ENCODE measurements around the gene KCNN2. TPM values are rescaled to one million over a fixed set of nuclear protein-coding genes. Genes with fewer than 3 reads are reported as not detected.

Gene KCNN2
- total and polyA plus RNA-seq, 10 of the 15 experiments (the other 5 are each of a cell fraction or from before 2014, with no cell fraction given), result 0.21 to 3.6 (median 0.79) TPM

- TF ChIP-seq, protein P1, sequence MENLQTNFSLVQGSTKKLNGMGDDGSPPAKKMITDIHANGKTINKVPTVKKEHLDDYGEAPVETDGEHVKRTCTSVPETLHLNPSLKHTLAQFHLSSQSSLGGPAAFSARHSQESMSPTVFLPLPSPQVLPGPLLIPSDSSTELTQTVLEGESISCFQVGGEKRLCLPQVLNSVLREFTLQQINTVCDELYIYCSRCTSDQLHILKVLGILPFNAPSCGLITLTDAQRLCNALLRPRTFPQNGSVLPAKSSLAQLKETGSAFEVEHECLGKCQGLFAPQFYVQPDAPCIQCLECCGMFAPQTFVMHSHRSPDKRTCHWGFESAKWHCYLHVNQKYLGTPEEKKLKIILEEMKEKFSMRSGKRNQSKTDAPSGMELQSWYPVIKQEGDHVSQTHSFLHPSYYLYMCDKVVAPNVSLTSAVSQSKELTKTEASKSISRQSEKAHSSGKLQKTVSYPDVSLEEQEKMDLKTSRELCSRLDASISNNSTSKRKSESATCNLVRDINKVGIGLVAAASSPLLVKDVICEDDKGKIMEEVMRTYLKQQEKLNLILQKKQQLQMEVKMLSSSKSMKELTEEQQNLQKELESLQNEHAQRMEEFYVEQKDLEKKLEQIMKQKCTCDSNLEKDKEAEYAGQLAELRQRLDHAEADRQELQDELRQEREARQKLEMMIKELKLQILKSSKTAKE (IDR thresholded peaks at IDR 0.05; ENCODE audit: low read depth, poor library complexity, severe bottlenecking), result no peak
- no peak for TF ChIP-seq ZSCAN29 (IDR thresholded peaks at IDR 0.05)
Measured at GRCh38 chr5:114467171-114467570, 105.3 kb downstream of the KCNN2 start (continued).

DNA sequence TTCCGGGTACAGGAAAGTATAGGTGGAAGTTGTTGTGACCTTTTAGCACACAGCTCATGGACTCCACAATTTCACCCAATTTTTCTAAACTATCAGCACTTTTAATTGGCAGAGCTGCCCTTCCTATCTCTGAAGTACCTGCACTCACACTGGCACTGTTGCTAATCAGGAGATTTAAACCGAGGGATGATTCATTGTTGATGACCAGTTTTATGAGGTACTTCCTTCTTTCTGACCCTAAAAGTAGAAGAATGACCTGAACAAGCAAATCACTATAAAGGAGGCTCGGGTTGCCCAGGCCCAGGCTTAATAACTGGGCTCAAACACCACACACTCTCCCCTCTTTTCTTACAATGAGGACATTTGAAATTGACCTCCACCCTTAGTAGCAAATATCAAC, 105.9 kb downstream of the KCNN2 start:
- H3K9me3 ChIP-seq (replicated peaks; ENCODE audit: control insufficient read depth, insufficient read depth, low read length), result no peaks in the 10 kb centered on the region
- H3K27ac ChIP-seq (ENCODE audit: control insufficient read depth, insufficient read depth), result no peak overlapping the region
- DNase-seq (ENCODE audit: low read depth, low spot score) (no peak), FAIRE-seq (no peak), ATAC-seq (peak; percentile 52)
- H3K79me2 ChIP-seq (ENCODE audit: control insufficient read depth, insufficient read depth, low read length), result no peaks in the 10 kb centered on the region
- no peaks in the 10 kb centered on the region for H3K27me3 ChIP-seq (replicated peaks in 1 of 2; ENCODE audit: control insufficient read depth in 2 of 2, insufficient read depth in 2 of 2, low read length in 1 of 2)
- SMC1A ChIA-PET (ENCODE audit: uncharacterized antibody, unreplicated experiment), result interaction anchor here (1.2 to 2.0 kb wide), 3 partner anchors 13 to 18 kb away, joined by 5 to 9 read pairs (median 6); no protein-coding TSS in a partner anchor
- H3K36me3 ChIP-seq (ENCODE audit: control insufficient read depth in 2 of 2, insufficient read depth in 2 of 2, low read length in 1 of 2), result no peaks in the 10 kb centered on the region
- H3K9ac ChIP-seq (ENCODE audit: control insufficient read depth, insufficient read depth, low read length), result no peak overlapping the region
- WGBS (ENCODE audit: insufficient coverage, insufficient replicate concordance, low lambda C conversion rate, missing lambda C conversion rate), result 33% methylated on average over 3 of the region's 3 CpGs
- POLR2A ChIA-PET, result no interaction called here
- no peaks in the 10 kb centered on the region for H3K4me1 ChIP-seq (ENCODE audit: control insufficient read depth, insufficient read depth, low read length)
- CTCF ChIA-PET, result interaction anchor here (0.7 to 4.5 kb wide), 3 partner anchors 17 to 597 kb away, joined by 3 to 27 read pairs (median 12); no protein-coding TSS in a partner anchor
- H4K20me1 ChIP-seq (ENCODE audit: control insufficient read depth, insufficient read depth), result no peaks in the 10 kb centered on the region
- no peak for TF ChIP-seq NR2C1 (IDR thresholded peaks at IDR 0.05)
- TF ChIP-seq, protein P2, sequence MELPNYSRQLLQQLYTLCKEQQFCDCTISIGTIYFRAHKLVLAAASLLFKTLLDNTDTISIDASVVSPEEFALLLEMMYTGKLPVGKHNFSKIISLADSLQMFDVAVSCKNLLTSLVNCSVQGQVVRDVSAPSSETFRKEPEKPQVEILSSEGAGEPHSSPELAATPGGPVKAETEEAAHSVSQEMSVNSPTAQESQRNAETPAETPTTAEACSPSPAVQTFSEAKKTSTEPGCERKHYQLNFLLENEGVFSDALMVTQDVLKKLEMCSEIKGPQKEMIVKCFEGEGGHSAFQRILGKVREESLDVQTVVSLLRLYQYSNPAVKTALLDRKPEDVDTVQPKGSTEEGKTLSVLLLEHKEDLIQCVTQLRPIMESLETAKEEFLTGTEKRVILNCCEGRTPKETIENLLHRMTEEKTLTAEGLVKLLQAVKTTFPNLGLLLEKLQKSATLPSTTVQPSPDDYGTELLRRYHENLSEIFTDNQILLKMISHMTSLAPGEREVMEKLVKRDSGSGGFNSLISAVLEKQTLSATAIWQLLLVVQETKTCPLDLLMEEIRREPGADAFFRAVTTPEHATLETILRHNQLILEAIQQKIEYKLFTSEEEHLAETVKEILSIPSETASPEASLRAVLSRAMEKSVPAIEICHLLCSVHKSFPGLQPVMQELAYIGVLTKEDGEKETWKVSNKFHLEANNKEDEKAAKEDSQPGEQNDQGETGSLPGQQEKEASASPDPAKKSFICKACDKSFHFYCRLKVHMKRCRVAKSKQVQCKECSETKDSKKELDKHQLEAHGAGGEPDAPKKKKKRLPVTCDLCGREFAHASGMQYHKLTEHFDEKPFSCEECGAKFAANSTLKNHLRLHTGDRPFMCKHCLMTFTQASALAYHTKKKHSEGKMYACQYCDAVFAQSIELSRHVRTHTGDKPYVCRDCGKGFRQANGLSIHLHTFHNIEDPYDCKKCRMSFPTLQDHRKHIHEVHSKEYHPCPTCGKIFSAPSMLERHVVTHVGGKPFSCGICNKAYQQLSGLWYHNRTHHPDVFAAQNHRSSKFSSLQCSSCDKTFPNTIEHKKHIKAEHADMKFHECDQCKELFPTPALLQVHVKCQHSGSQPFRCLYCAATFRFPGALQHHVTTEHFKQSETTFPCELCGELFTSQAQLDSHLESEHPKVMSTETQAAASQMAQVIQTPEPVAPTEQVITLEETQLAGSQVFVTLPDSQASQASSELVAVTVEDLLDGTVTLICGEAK (IDR thresholded peaks at IDR 0.05; ENCODE audit: borderline replicate concordance), result no peak
- no peak for TF ChIP-seq E2F4 (IDR thresholded peaks at IDR 0.05; ENCODE audit: low read depth, low read length)
- no peak for TF ChIP-seq ZNF217 (IDR thresholded peaks at IDR 0.05)
- TF ChIP-seq E2F8 (IDR thresholded peaks at IDR 0.05; ENCODE audit: low read depth, partially characterized antibody), result no peak
- no peak for TF ChIP-seq GATAD2B (conservative IDR thresholded peaks at IDR 0.05; ENCODE audit: low read depth)
- no peak for TF ChIP-seq HDGF (IDR thresholded peaks at IDR 0.05)
- no peak overlapping the region for H3K4me2 ChIP-seq (ENCODE audit: control insufficient read depth, insufficient read depth)
- intact Hi-C loops (cut with micrococcal nuclease; ENCODE audit: unreplicated experiment), result no loop called here
- no TSS peak for BruUV-seq (replicated peaks)
- RAD21 ChIA-PET (ENCODE audit: unreplicated experiment), result interaction anchor here (1.1 kb wide), 1 partner anchor 21 kb away, joined by 3 read pairs; no protein-coding TSS in a partner anchor
- in situ Hi-C loops (cut with MboI), result loop anchor here (25.0 kb wide), 1 partner anchor 770 kb away; no protein-coding TSS in a partner anchor
- H2AFZ ChIP-seq (ENCODE audit: control insufficient read depth, low read depth, low read length), result no peak overlapping the region
- no peak overlapping the region for H3K4me3 ChIP-seq
